ENCODE data around the gene CIDEB.
"Not testable (repeated sequence)": the region's sequence is repeated elsewhere in the genome, so short reads cannot be mapped to it uniquely, and the experiment has no call there.

Gene CIDEB

DNA sequence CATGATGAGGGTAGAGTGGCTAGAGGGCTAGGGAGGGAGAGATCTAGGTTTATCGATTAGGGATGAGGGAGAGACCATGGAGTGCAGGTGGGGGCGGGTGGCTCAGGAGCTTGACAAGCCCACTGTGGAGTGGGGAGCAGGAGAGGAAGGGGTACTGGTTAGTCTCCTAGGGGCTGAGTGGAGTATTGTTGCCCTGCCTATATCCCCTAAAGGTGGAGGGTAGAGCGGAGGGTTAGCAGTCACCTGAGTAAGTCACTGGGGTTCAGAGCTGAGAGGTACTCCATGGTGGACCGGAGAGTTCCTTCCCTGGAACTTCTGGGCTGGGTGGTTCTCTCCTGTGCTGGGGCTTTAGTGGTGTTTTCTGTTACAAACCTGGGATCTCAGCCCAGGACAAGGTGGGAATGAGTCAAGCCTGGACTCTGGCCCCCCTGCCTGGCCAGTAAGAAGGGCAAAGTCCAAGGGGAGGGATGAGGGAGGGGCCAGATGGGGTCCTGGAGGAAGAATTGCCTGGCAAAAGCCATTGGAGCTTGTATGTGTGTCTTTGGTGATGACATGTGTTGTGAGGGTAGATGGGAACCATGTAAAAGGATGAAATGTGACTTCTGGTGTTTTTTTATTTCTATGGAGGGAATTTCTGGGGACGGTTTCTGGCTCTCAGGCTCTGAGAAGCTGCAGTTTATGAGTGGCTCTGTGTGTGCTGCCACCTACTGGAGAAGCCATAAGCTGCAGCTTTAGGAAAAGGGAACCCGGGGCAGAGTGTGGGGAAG lies at the start of gene CIDEB:
Gene CIDEB (minus strand): TSS at position 403 of the 767 bp plus-strand sequence. CDS start 119 bp downstream, at position 284.
- DNase-seq = peak; percentile 31

DNA sequence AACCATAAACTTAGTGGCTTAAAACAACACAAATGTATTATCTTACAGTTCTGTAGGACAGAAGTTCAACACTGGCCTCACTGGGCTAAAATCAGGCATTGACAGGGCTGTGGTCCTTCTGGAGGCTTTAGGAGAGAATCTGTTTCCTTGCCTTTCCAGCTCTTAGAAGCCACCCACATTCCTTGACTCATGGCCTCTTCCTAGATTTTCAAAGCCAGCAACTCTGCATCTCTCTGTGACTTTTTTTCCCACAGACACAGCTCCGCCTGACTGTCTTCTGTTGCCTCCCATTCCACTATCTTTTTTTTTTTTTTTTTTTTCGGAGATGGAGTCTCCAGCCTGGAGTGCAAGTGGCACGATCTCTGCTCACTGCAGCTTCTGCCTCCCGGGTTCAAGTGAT lies 48.4 kb upstream of the CIDEB start:
- DNase-seq = no peak

DNA sequence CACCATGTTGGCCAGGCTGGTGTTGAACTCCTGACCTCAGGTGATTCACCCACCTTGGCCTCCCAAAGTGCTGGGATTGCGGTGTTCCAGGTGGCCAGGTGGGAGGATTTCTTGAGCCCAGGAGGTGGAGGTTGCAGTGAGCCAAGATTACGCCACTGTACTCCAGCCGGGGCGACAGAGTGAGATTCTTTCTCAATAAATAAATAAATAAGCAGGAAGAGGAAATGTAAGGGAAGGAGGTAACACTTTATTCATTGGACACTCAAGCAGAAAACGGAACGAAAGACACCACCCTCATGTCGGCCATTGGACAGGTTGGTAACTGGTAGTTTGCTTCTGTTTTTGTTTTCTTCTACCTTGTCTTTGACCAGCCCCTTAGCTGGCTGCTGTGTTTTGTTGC lies 47.2 kb upstream of the CIDEB start:
- no peak for DNase-seq

DNA sequence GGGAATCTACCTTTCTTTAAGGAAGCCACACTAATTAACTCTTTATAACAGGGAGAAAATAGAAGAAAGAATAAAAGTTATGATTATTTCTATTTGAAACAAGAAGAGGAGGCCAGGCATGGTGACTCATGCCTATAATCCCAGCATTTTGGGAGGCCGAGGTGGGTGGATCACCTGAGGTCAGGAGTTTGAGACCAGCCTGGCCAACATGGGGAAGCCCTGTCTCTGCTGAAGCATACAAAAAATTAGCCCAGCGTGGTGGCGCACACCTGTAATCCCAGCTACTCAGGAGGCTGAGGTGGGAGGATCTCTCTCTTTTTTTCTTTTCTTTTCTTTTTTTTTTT lies 46.7 kb upstream of the CIDEB start:
- DNase-seq = not testable (repeated sequence)

DNA sequence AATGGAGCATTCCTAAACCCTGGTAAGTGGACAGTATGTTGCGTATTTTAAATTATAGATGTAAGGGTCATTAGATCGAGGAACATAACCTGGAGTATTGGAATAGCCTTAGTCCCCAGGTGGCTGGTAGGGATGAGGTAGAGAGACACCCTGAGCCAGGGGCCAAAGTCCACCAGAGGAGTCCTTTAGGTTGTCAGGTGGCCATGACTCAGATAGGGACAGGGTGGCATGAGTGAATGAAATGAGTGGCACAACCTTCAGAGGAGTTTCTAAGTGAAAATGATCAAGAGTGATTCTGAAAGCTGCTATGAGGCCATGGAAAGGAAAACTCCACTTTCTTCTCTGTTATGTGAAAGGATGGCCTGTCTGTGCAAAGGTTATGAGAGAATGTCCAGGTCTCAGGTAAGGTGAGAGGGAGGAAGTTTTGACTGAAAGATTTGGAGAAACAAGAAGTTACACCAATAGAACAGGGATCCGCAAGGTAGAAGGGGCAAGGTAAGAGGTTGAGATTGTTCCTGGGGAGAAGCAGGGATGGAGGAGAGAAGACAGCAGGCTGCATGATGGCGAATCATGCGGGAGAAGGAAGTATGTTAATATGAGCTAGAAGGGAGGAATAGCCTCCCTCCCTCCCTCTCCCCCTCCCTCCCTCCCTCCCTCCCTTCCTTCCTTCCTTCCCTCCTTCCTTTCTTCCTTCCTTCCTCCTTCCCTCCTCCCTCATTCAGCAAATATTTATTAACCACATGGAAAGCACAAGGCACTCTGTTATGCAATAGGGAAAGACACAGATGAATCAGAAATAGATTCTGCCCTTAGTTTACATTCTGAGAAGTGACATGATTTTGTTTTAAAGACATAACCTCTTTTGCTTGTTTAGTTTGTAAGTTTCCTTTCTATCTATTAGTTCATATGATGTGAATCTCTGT lies 46.0 kb upstream of the CIDEB start:
- DNase-seq = no peak

GRCh38 chr14:24351517-24351916 lies 43.7 kb upstream of the CIDEB start:
- DNase-seq = no peak

DNA sequence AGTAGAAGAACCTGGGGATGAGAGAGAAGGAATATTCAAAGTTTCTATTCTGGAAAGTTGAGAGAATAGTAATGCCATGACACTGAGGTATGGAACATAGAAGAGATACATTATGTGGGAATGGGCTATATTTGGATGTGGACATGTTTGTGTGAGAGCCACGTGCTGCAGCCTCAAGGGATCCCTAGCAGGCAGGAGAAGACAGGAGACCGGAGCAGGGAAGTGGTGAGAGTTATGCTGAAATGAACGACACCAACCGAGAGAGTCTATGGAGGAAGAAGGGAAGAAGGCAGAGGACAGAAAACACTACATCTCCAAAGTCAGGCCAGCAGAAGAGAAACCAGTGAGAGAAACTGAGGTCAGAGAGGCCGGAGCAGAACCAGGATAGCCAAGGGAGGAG lies 42.0 kb upstream of the CIDEB start:
- no peak for DNase-seq

DNA sequence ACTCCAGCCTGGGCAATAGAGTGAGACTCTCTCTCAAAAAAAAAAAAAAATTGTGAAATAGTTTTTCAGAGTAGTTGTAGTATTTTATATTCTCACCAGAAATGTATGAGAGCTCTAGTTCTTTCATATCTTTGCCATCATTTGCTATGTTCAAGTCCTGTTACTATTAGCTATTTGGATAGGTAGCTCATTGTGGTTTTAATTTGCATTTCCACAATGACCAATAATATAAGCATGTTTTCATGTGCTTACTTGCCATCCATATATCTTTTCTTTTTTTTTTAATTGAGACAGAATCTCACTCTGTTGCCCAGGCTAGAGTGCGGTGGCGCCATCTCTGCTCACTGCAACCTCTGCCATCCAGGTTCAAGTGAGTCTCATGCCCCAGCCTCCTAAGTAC lies 40.4 kb upstream of the CIDEB start:
- no peak for DNase-seq

DNA sequence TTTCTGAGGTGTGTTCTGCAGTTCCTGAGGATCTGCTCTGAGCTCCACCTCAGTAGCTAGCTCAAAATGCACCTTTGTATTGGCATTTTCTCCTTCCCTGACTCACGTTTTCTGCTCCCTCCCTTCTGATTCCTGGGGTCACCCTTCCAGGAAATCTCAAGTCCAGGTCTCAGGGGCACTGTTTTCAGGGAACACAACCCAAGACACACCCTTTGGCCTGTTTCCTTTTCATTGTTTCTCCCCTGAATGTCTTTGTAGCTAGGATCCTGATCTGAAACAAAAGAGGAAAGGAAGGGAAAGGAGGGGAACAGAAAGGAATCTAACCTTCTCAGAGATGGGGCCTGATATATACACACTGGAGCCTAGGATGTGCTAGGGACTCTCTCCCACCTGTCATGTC lies 39.4 kb upstream of the CIDEB start:
- no peak for DNase-seq

GRCh38 chr14:24343795-24344660 lies 36.3 kb upstream of the CIDEB start:
- DNase-seq = no peak

DNA sequence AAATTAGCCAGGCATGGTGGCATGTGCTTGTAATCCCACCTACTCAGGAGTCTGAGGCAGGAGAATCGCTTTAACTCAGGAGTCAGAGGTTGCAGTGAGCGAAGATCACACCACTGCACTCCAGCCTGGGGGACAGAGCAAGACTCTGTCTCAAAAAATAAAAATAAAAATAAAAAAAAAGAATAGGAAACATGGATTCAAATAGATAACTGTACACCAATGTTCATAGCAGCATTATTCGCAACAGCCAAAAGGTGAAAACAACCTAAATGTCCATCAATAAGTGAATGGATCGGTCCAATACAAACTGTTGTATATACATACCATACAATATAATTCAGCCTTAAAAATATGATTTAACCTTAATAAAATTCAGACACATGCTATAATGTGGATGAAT lies 35.1 kb upstream of the CIDEB start:
- DNase-seq = no peak

- no peak for DNase-seq
Observed at GRCh38 chr14:24340606-24341005, 32.8 kb upstream of the CIDEB start.

DNA sequence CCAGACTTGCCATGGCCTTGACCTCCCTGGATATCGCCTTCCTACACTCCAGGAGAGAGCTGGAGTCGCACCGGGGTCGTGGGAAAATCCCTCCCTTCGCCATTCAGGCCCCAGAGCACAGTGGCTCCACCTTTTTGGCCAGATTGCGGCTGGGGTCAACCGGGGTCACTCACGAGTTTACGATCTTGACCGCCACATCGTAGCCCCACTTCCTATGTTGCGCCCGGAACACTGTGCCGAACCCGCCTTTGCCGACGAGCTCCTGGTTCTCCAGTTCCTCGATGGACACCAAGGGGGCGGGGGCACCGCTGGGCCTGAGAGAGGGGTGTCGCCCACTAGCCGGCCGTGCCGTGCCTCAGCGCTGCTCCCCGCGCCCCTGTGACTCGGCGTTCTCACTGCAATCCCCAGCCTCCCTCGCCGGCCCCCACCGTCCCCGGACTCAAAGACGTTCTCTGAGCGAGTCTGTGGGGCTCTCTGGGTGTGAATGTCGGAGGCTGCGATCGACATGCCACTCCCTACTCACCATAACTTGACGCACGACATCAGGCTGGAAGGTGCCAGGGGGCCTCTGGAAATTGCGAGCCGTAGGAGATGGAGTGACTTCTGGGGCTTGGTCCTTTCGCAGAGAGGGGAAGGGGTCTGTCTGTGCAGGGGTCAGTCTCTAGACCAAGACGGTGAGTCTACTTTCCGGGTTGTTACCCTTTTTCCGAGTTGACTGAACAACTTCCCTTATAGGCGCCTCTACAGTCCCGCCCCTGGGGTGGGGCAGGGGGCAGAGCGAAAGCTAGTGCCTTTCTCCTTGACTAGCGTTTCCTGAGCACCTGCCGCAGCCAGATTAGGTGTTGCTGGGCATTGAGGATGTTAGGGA lies 31.7 kb upstream of the CIDEB start, which contains the start of gene RIPK3:
Gene RIPK3 (minus strand): TSS at position 708 of the 868 bp plus-strand sequence. CDS start 165 bp downstream, at position 543.
- peak; percentile 53 for DNase-seq

DNA sequence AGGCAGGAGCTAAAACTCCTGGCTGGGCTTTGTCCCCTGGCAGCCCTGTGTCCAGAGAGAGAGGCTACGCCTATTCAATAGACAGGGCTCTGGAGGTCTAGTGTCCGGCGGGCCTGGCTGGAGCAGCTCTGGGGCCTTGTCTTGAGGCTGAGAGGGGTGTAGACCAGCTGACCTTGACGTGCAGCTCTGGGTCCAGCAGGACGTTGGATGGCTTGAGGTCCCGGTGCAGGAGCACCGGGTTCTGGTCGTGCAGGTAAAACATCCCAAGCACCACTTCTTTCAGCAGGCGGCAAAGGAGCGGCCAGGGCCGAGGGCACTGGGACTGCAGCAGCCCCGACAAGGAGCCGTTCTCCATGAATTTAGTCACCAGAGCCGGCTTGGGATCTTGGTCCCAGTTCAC lies 31.1 kb upstream of the CIDEB start:
- DNase-seq = no peak

- DNase-seq = no peak
Observed at GRCh38 chr14:24337824-24338175, 30.0 kb upstream of the CIDEB start.

DNA sequence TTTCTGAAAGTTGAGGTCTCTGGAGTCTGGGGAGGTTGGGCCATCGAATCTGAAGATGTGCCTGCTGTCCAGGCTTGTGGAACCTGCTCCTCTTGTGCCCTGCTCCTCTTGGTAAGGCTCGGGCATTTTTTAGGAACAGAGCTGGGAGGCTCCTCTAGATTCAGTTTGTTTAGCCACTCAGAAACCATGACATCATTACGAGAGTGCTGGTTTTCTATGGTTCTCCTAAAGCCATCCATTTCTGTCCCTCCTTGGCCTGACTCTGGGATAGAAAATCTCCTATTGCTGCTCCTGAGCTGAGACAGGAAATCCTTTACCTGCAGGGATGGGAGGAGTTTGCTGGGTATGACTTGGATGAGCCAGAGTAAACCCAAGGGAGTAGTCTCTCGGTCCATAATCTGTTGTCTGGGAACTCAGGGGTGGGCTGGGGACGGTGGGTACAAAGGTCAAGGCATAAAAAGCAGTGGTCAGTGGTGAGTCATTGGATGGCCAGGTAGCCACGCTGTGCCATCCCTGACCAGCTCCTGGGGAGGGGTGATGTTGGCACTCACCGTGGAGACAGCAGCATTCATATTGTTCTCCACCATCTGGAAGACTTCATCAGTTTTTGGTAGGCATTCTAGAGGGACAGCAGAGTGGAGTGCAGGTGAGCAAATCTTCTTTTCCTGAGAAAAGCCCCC lies 29.5 kb upstream of the CIDEB start:
- no peak for DNase-seq

- DNase-seq = no peak
Observed at GRCh38 chr14:24335461-24336171, 27.8 kb upstream of the CIDEB start.

GRCh38 chr14:24334431-24335291 lies 26.9 kb upstream of the CIDEB start, which contains the start of gene ADCY4:
TSS of gene ADCY4 (minus strand) at chr14:24335071. CDS start at chr14:24334652, 419 bp downstream.
- no peak for DNase-seq

GRCh38 chr14:24332268-24332993 lies 24.7 kb upstream of the CIDEB start:
- peak; percentile 76 for DNase-seq
